Natural killer cell (primary cell): ENCODE results near the gene TULP3. TPM values are rescaled to one million over a fixed set of nuclear protein-coding genes. Genes with fewer than 3 reads are reported as not detected.

Source experiments
- ATAC-seq, 3 donors: fragments of 150-1000 bp in 2 of 3; fragments of 200-7000 bp in 1 of 3; cut with Tn5 transposase; 1 replicate in 1 of 3; 2 replicates in 2 of 3; pipeline ENCODE4 v1.10.0; 2021; ENCODE audit warnings: mild to moderate bottlenecking in 2 of 3, moderate library complexity in 2 of 3
- DNase-seq, 2 donors: peaks; one replicate each; pipeline versions ENCODE4 v3.0.0 to v3.0.0-alpha.2; 2013 to 2021; ENCODE audit warnings: mixed read lengths in 1 of 2
- H3K27ac ChIP-seq: one replicate; pipeline ENCODE4 v1.5.1; 2013; ENCODE audit warnings: mild to moderate bottlenecking, low read length
- H3K27me3 ChIP-seq: one replicate; pipeline ENCODE4 v1.6.1; 2013; ENCODE audit warnings: low read length; ENCODE audit not compliant: control insufficient read depth, insufficient read depth
- H3K36me3 ChIP-seq: one replicate; pipeline ENCODE4 v1.6.1; 2013; ENCODE audit warnings: low read length; ENCODE audit not compliant: control insufficient read depth, insufficient read depth
- H3K4me1 ChIP-seq: one replicate; pipeline ENCODE4 v1.6.1; 2013; ENCODE audit warnings: low read length; ENCODE audit not compliant: control insufficient read depth, insufficient read depth
- H3K4me3 ChIP-seq: one replicate; pipeline ENCODE4 v1.5.1; 2013; ENCODE audit warnings: low read length
- H3K9me3 ChIP-seq: one replicate; pipeline ENCODE4 v1.6.1; 2013; ENCODE audit warnings: low read length; ENCODE audit not compliant: control insufficient read depth, insufficient read depth
- H3K27ac Mint-ChIP-seq, 2 donors: one replicate each; pipeline ENCODE4 v1.8.0; 2022; ENCODE audit warnings: mild to moderate bottlenecking in 2 of 2, mixed read lengths in 2 of 2, moderate library complexity in 1 of 2
- H3K27me3 Mint-ChIP-seq, 2 donors: one replicate each; pipeline ENCODE4 v1.8.0; 2022; ENCODE audit warnings: low read depth in 2 of 2, mixed read lengths in 2 of 2
- H3K36me3 Mint-ChIP-seq: one replicate; pipeline ENCODE4 v1.8.0; 2022; ENCODE audit warnings: mixed read lengths
- H3K4me1 Mint-ChIP-seq, 2 donors: one replicate each; pipeline ENCODE4 v1.8.0; 2022; ENCODE audit warnings: mixed read lengths in 2 of 2
- H3K4me3 Mint-ChIP-seq: one replicate; pipeline ENCODE4 v1.8.0; 2022; ENCODE audit warnings: mild to moderate bottlenecking, moderate library complexity, mixed read lengths
- H3K9me3 Mint-ChIP-seq, 2 donors: one replicate each; pipeline ENCODE4 v1.8.0; 2022; ENCODE audit warnings: mixed read lengths in 2 of 2
- CTCF ChIP-seq: fragments of 200-600 bp; IDR thresholded peaks from one replicate; pipeline ENCODE4 v1.8.0; 2022; ENCODE audit warnings: antibody characterized with exemption
- WGBS: methylation state at CpG from one replicate; pipeline ENCODE4 v1.1.7; 2013; ENCODE audit warnings: missing lambda C conversion rate; ENCODE audit not compliant: insufficient coverage; 5-methylcytosine and 5-hydroxymethylcytosine counted together
- intact Hi-C: fragments of 100-400 bp; cut with micrococcal nuclease; formaldehyde crosslinking; loops from one replicate; pipeline ENCODE4 v1.14.2; 2022
- total RNA-seq, 4 donors: library from RNA; stranded (reverse); fragments of 120-200 nt in 1 of 4; gene quantifications; one replicate each; pipeline versions ENCODE4 v1.2.3 to v1.2.4, GENCODE V29; 2013 to 2022

The TULP3 gene
- total RNA-seq, 3 donors from 2014 or later (not counting 1 experiment from before 2014, with no cell fraction given) = 5.1 to 8.7 (median 6.2) TPM

- Mint-ChIP-seq H3K36me3 (no peaks in the 10 kb centered on the region), H3K4me3 (peak overlapping the region; percentile 94), H3K4me1 (peaks cover 16 to 24% of the 10 kb centered on the region in 2 donors), H3K27me3 (no peaks in the 10 kb centered on the region), H3K9me3 (no peaks in the 10 kb centered on the region), H3K27ac (peak overlapping the region; percentile 89 to 95)
- Histone ChIP-seq H3K4me1 (peaks cover 17% of the 10 kb centered on the region), H3K9me3 (no peaks in the 10 kb centered on the region), H3K4me3 (peak overlapping the region; percentile 80), H3K27ac (peak overlapping the region; percentile 77), H3K36me3 (peaks cover 3% of the 10 kb centered on the region), H3K27me3 (no peaks in the 10 kb centered on the region)
- TF ChIP-seq CTCF = no peak
- peak in 1 of 2 donors; percentile 52 for DNase-seq
- intact Hi-C loops = loop anchor here (2.0 kb wide), 2 partner anchors 15 to 201 kb away; partner anchors contain the start of genes FOXM1 and RHNO1
- peak; percentile 14 to 24 (median 18) for ATAC-seq
- WGBS = 28% methylated on average over 39 of the region's 42 CpGs
These were observed 756 bp downstream of the TULP3 start for GRCh38 chr12:2891240-2892053.

- WGBS = 92% methylated on average over 12 of the region's 12 CpGs
- peaks cover 3% of the 10 kb centered on the region for H3K36me3 ChIP-seq
- peaks cover 16 to 24% of the 10 kb centered on the region in 2 donors for H3K4me1 Mint-ChIP-seq
- intact Hi-C loops = no loop called here
- no peak overlapping the region for H3K4me3 ChIP-seq
- H3K4me1 ChIP-seq = peaks cover 17% of the 10 kb centered on the region
- no peaks in the 10 kb centered on the region for H3K9me3 ChIP-seq
- H3K27ac ChIP-seq = no peak overlapping the region
- no peaks in the 10 kb centered on the region for H3K36me3 Mint-ChIP-seq
- H3K4me3 Mint-ChIP-seq = peak overlapping the region; percentile 94
- no peaks in the 10 kb centered on the region for H3K27me3 Mint-ChIP-seq
- H3K9me3 Mint-ChIP-seq = no peaks in the 10 kb centered on the region
- no peak for TF ChIP-seq CTCF
- ATAC-seq = no peak
- no peak for DNase-seq
- peak overlapping the region in 1 of 2 donors; percentile 89 for H3K27ac Mint-ChIP-seq
- no peaks in the 10 kb centered on the region for H3K27me3 ChIP-seq
These were observed 1.6 kb downstream of the TULP3 start for GRCh38 chr12:2892246-2892645.

- 95% methylated on average over 8 of the region's 8 CpGs for WGBS
- Histone ChIP-seq H3K9me3 (no peaks in the 10 kb centered on the region), H3K27ac (no peak overlapping the region), H3K4me3 (no peak overlapping the region), H3K4me1 (peaks cover 17% of the 10 kb centered on the region), H3K36me3 (peaks cover 1% of the 10 kb centered on the region), H3K27me3 (no peaks in the 10 kb centered on the region)
- no peaks in the 10 kb centered on the region for H3K27me3 Mint-ChIP-seq
- H3K27ac Mint-ChIP-seq = no peak overlapping the region
- peak overlapping the region; percentile 67 for H3K4me3 Mint-ChIP-seq
- H3K9me3 Mint-ChIP-seq = no peaks in the 10 kb centered on the region
- H3K4me1 Mint-ChIP-seq = peaks cover 16 to 24% of the 10 kb centered on the region in 2 donors
- no peaks in the 10 kb centered on the region for H3K36me3 Mint-ChIP-seq
- intact Hi-C loops = no loop called here
- DNase-seq = no peak
- no peak for ATAC-seq
- no peak for TF ChIP-seq CTCF
These were observed 2.3 kb downstream of the TULP3 start for GRCh38 chr12:2893007-2893406.
